Aorta (tissue), 5 donors: Measurements from ENCODE around the gene LARP4B. TPM values are rescaled to one million over a fixed set of nuclear protein-coding genes. Genes with fewer than 3 reads are reported as not detected.

Experiments used
- ATAC-seq: fragments of 200-7000 bp; cut with Tn5 transposase; one replicate; pipeline ENCODE4 v1.9.1; 2022; ENCODE audit warnings: moderate library complexity; ENCODE audit not compliant: low FRiP score
- DNase-seq, 2 donors: peaks; one replicate each; pipeline ENCODE4 v3.0.0-alpha.2; 2020
- H3K27ac ChIP-seq, 2 donors: one replicate each; pipeline ENCODE4 v1.5.1; 2013; ENCODE audit warnings: low read length in 2 of 2, mild to moderate bottlenecking in 2 of 2, moderate library complexity in 2 of 2, control low read depth in 1 of 2, inconsistent platforms in 1 of 2, low read depth in 1 of 2
- H3K27me3 ChIP-seq, 2 donors: one replicate each; pipeline ENCODE4 v1.6.1; 2013; ENCODE audit warnings: control low read depth in 1 of 2, low read length in 1 of 2, mild to moderate bottlenecking in 1 of 2, moderate library complexity in 1 of 2; ENCODE audit not compliant: insufficient read depth in 2 of 2, control insufficient read depth in 1 of 2
- H3K36me3 ChIP-seq, 2 donors: one replicate each; pipeline ENCODE4 v1.6.1; 2013; ENCODE audit warnings: control low read depth in 1 of 2, low read length in 1 of 2, mild to moderate bottlenecking in 1 of 2; ENCODE audit not compliant: insufficient read depth in 2 of 2, control insufficient read depth in 1 of 2
- H3K4me1 ChIP-seq, 2 donors: one replicate each; pipeline ENCODE4 v1.6.1; 2013; ENCODE audit warnings: low read length in 2 of 2, control low read depth in 1 of 2, mild to moderate bottlenecking in 1 of 2, moderate library complexity in 1 of 2; ENCODE audit not compliant: insufficient read depth in 2 of 2, control insufficient read depth in 1 of 2
- H3K4me3 ChIP-seq, 2 donors: one replicate each; pipeline ENCODE4 v1.5.1; 2013; ENCODE audit warnings: low read length in 2 of 2, control low read depth in 1 of 2, mild to moderate bottlenecking in 1 of 2
- H3K9me3 ChIP-seq: one replicate; pipeline ENCODE4 v1.6.1; 2013; ENCODE audit warnings: mild to moderate bottlenecking, low read length; ENCODE audit not compliant: control insufficient read depth
- WGBS, 2 donors: extraction: QIAGEN DNeasy Blood & Tissue Kit; methylation state at CpG; one replicate each; pipeline ENCODE4 v1.1.7; 2013; 5-methylcytosine and 5-hydroxymethylcytosine counted together
- intact Hi-C, 2 donors: fragments of 100-400 bp; cut with DNase I; formaldehyde crosslinking; loops; one replicate each; pipeline versions ENCODE4 v1.14.2 to v1.15.0; 2022
- polyA plus RNA-seq, 2 donors: library from polyadenylated mRNA; stranded (reverse); fragments of 200-250 nt; gene quantifications; one replicate each; pipeline ENCODE4 v1.2.3, GENCODE V29; 2013
- total RNA-seq, 2 donors: library from RNA; stranded (reverse); fragmentation: NEBNext Ultra II Directional; extraction: Animal tissue kit (Norgen Biotek cat#: 25700); gene quantifications; one replicate each; pipeline ENCODE4 v1.2.1, GENCODE V29; 2021
- donor health status: healthy with polysubstance abuse.
- donor health status: Bipolar disorder and iron deficiency.
- donor health status: DM: no; HTN: no; CAD: no.
- donor health status: DM: no; HTN: no; CAD: no.
- donor health status: DM: yes; HTN: yes; CAD: no.

LARP4B gene
- total and polyA plus RNA-seq, 4 donors = 8.1 to 82.4 (median 42.8) TPM

- Histone ChIP-seq H3K9me3 (no peaks in the 10 kb centered on the region), H3K4me3 (no peak overlapping the region), H3K4me1 (no peaks in the 10 kb centered on the region), H3K27me3 (no peaks in the 10 kb centered on the region), H3K27ac (no peak overlapping the region), H3K36me3 (no peaks in the 10 kb centered on the region)
- WGBS, 2 donors = 92% methylated on average over 7 of the region's 7 CpGs
- ATAC-seq (no peak), DNase-seq (no peak)
- intact Hi-C loops = no loop called here
Observed at GRCh38 chr10:870564-871166, 60.8 kb downstream of the LARP4B start.

DNA sequence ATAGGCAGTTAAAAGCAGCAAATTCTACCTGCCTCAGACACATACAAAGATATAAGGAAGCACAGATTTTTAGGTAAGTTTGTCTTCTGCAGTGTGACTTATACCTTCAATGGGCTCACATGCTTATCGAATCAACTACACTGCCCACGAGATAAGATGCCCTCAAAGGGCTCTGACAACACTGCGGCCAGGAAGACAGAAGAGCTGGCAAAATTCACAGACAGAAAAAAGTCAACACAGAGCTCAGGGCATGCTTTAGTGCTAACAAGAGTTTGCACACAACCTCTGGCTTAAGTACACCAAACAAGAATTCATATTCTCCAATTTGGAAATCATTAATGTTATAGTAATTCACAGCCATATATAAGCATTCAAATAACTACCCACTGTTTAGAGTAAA, 62.3 kb downstream of the LARP4B start:
- DNase-seq (no peak), ATAC-seq (no peak)
- Histone ChIP-seq H3K27ac (no peak overlapping the region), H3K27me3 (no peaks in the 10 kb centered on the region), H3K4me1 (no peaks in the 10 kb centered on the region), H3K4me3 (no peak overlapping the region), H3K36me3 (no peaks in the 10 kb centered on the region), H3K9me3 (no peaks in the 10 kb centered on the region)
- 46 to 59% methylated on average over 3 of the region's 3 CpGs for WGBS, 2 donors
- intact Hi-C loops = no loop called here

GRCh38 chr10:867807-868206, 63.7 kb downstream of the LARP4B start:
- ATAC-seq = no peak
- intact Hi-C loops = no loop called here
- 64 to 68% methylated on average over 6 of the region's 6 CpGs for WGBS, 2 donors
- Histone ChIP-seq H3K36me3 (peaks cover 0 to 2% of the 10 kb centered on the region in 2 donors), H3K9me3 (no peaks in the 10 kb centered on the region), H3K4me1 (no peaks in the 10 kb centered on the region), H3K4me3 (no peak overlapping the region), H3K27me3 (no peaks in the 10 kb centered on the region), H3K27ac (no peak overlapping the region)
- no peak for DNase-seq

DNA sequence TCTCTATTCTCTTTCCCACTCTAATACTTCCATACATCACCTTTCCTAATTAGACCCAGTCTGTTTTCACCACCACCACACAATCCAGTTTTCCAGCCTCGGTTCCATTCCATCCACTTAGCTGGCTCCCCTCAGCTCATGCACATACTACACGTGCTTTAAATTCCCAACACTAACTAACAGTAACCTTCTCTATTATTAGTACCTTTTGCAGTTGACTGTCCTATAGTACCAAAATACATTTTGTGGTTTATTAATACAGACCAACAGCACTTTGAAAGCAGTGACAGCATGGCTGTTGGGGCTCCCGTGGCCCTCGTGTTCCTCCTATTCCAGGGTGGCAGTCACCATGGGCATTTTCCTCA, 64.9 kb downstream of the LARP4B start:
- no peaks in the 10 kb centered on the region for H3K4me1 ChIP-seq
- no peak overlapping the region for H3K27ac ChIP-seq
- intact Hi-C loops = no loop called here
- no peak overlapping the region for H3K4me3 ChIP-seq
- no peaks in the 10 kb centered on the region for H3K9me3 ChIP-seq
- no peak for ATAC-seq
- no peaks in the 10 kb centered on the region for H3K27me3 ChIP-seq
- 79 to 91% methylated on average over 4 of the region's 4 CpGs for WGBS, 2 donors
- peaks cover 0 to 2% of the 10 kb centered on the region in 2 donors for H3K36me3 ChIP-seq
- no peak for DNase-seq

- DNase-seq = no peak
- peaks cover 0 to 2% of the 10 kb centered on the region in 2 donors for H3K36me3 ChIP-seq
- H3K4me1 ChIP-seq = no peaks in the 10 kb centered on the region
- WGBS, 2 donors = 93 to 97% methylated on average over 8 of the region's 8 CpGs
- intact Hi-C loops = no loop called here
- no peak overlapping the region for H3K27ac ChIP-seq
- no peaks in the 10 kb centered on the region for H3K27me3 ChIP-seq
- ATAC-seq = no peak
- no peak overlapping the region for H3K4me3 ChIP-seq
- no peaks in the 10 kb centered on the region for H3K9me3 ChIP-seq
Observed at GRCh38 chr10:865924-866576, 65.5 kb downstream of the LARP4B start.

- DNase-seq (no peak), ATAC-seq (no peak)
- WGBS, 2 donors = 95% methylated on average over 8 of the region's 8 CpGs
- intact Hi-C loops = no loop called here
- no peaks in the 10 kb centered on the region for H3K27me3 ChIP-seq
- no peaks in the 10 kb centered on the region for H3K9me3 ChIP-seq
- H3K4me1 ChIP-seq = no peaks in the 10 kb centered on the region
- H3K4me3 ChIP-seq = no peak overlapping the region
- no peak overlapping the region for H3K27ac ChIP-seq
- H3K36me3 ChIP-seq = peaks cover 0 to 2% of the 10 kb centered on the region in 2 donors
Observed at GRCh38 chr10:865257-865656, 66.2 kb downstream of the LARP4B start.

GRCh38 chr10:860519-860918, 71.0 kb downstream of the LARP4B start:
- 67 to 74% methylated on average over 4 of the region's 4 CpGs for WGBS, 2 donors
- no peak overlapping the region for H3K27ac ChIP-seq
- no peaks in the 10 kb centered on the region for H3K27me3 ChIP-seq
- DNase-seq (no peak), ATAC-seq (no peak)
- H3K4me1 ChIP-seq = no peaks in the 10 kb centered on the region
- H3K9me3 ChIP-seq = no peaks in the 10 kb centered on the region
- no peak overlapping the region for H3K4me3 ChIP-seq
- intact Hi-C loops = no loop called here
- H3K36me3 ChIP-seq = peaks cover 0 to 2% of the 10 kb centered on the region in 2 donors

GRCh38 chr10:856416-857157, 74.9 kb downstream of the LARP4B start:
- no peak overlapping the region for H3K27ac ChIP-seq
- no peaks in the 10 kb centered on the region for H3K36me3 ChIP-seq
- peaks cover 0 to 3% of the 10 kb centered on the region in 2 donors for H3K4me1 ChIP-seq
- no peaks in the 10 kb centered on the region for H3K27me3 ChIP-seq
- intact Hi-C loops = no loop called here
- H3K4me3 ChIP-seq = no peak overlapping the region
- no peaks in the 10 kb centered on the region for H3K9me3 ChIP-seq
- ATAC-seq (no peak), DNase-seq (no peak)
- 64 to 65% methylated on average over 11 of the region's 11 CpGs for WGBS, 2 donors

DNA sequence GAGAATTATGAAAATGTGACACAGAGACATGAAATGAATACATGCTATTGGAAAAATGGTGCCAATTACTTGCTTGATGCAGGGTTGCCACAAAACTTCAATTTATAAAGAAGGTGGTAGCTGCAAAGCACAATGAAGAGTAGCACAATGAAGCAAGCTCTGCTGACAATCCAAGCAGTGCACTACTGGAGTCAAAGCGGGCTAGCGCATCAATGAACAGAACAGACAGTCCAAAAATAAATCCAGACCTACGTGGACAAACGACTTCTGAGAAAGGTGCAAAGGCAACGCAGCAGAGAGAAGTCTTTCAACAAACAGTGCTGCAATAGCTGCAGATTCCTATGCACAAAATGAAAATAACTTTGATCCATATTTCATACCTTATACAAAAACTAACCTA, 75.8 kb downstream of the LARP4B start:
- intact Hi-C loops = no loop called here
- peaks cover 0 to 3% of the 10 kb centered on the region in 2 donors for H3K4me1 ChIP-seq
- H3K36me3 ChIP-seq = no peaks in the 10 kb centered on the region
- no peak overlapping the region for H3K27ac ChIP-seq
- no peaks in the 10 kb centered on the region for H3K9me3 ChIP-seq
- H3K4me3 ChIP-seq = no peak overlapping the region
- DNase-seq = no peak
- ATAC-seq = no peak
- 88 to 89% methylated on average over 5 of the region's 5 CpGs for WGBS, 2 donors
- no peaks in the 10 kb centered on the region for H3K27me3 ChIP-seq
